ENCODE measurements around the gene SETD7. TPM values are rescaled to one million over a fixed set of nuclear protein-coding genes. Genes with fewer than 3 reads are reported as not detected.

The SETD7 gene
- total RNA-seq, 1 donor from 2014 or later = 39.4 TPM

- ATAC-seq (no peak), DNase-seq (no peak)
- intact Hi-C loops (cut with DNase I) = no loop called here
- no peaks in the 10 kb centered on the region for H3K9me3 ChIP-seq
- no peak for TF ChIP-seq CTCF (IDR thresholded peaks at IDR 0.05)
- H3K4me3 ChIP-seq = peak overlapping the region; percentile 94
- H3K27ac ChIP-seq = peak overlapping the region; percentile 97
- no peaks in the 10 kb centered on the region for H3K27me3 ChIP-seq (ENCODE audit: low read depth)
- no peaks in the 10 kb centered on the region for H3K36me3 ChIP-seq
- peaks cover 55% of the 10 kb centered on the region for H3K4me1 ChIP-seq
Observed at GRCh38 chr4:139455126-139455538, 100.9 kb downstream of the SETD7 start.

DNA sequence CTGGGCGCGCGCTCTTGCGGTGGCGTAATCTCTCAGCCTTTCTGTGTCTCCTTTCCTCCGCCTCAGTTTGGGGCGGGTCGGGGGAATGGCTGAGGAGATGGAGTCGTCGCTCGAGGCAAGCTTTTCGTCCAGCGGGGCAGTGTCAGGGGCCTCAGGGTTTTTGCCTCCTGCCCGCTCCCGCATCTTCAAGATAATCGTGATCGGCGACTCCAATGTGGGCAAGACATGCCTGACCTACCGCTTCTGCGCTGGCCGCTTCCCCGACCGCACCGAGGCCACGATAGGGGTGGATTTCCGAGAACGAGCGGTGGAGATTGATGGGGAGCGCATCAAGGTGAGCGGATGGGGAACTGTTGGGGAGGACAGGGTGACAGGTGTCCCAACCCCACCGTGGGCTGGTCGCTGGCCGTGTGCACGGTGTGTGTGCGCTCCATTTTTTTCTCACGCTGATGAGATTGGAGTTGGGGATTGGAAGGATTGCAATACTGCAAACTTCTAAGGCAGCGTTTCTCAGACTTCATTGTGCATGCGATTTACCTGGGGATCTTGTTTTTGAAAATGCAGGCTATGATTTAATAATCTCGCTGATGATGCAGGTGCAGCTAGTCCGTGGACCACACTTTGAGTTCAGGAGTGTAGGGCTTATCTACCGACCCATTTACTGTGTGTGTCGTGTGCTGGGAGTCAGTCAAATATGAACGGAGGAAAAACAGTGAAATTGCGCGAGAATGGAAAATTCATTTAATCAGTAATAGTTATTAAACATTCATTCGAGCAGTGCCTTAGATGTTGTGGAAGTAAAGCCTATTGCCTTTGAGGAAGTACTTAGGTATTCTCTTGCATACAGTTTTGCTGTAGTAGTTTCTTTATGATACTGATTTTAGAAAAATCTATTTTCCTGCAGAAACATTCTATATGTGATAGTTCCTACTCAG lies 101.6 kb downstream of the SETD7 start, which contains the start of gene RAB33B:
TSS of gene RAB33B (plus strand) at position 11 of the 935 bp plus-strand sequence. CDS start at position 86, 75 bp downstream.
- DNase-seq = no peak
- no peaks in the 10 kb centered on the region for H3K27me3 ChIP-seq (ENCODE audit: low read depth)
- TF ChIP-seq CTCF (IDR thresholded peaks at IDR 0.05) = no peak
- peak within 1 kb of the TSS; percentile 94 for H3K4me3 ChIP-seq
- no peaks in the 10 kb centered on the region for H3K36me3 ChIP-seq
- ATAC-seq = peak; percentile 5
- H3K4me1 ChIP-seq = peaks cover 55% of the 10 kb centered on the region
- H3K27ac ChIP-seq = peak within 1 kb of the TSS; percentile 97
- intact Hi-C loops (cut with DNase I) = no loop called here
- no peaks in the 10 kb centered on the region for H3K9me3 ChIP-seq

GRCh38 chr4:139453371-139454110 lies 102.5 kb downstream of the SETD7 start:
- Histone ChIP-seq H3K27ac (peak overlapping the region; percentile 97), H3K9me3 (no peaks in the 10 kb centered on the region), H3K36me3 (no peaks in the 10 kb centered on the region), H3K4me1 (peaks cover 55% of the 10 kb centered on the region), H3K27me3 (ENCODE audit: low read depth) (no peaks in the 10 kb centered on the region), H3K4me3 (peak overlapping the region; percentile 94)
- intact Hi-C loops (cut with DNase I) = no loop called here
- peak; percentile 98 for ATAC-seq
- TF ChIP-seq CTCF (IDR thresholded peaks at IDR 0.05) = peak; percentile 4
- peak; percentile 99 for DNase-seq

DNA sequence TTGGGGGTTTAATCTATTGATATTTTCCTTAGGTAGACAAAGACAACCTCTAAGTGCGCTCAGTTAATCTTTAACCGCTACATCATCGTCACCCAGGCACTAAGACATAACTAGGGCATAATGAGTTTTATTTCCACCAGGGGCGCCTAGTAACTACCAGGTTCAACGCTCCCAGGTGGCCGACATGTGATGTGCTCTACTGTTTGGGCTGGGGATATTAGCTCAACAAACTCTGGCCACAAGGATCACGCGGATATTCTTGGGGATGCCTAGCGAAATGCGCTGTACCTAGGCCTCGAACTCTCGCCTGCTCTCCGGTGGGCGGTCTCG lies 103.0 kb downstream of the SETD7 start:
- TF ChIP-seq CTCF (IDR thresholded peaks at IDR 0.05) = peak; percentile 28
- ATAC-seq (peak; percentile 44 to 55), DNase-seq (no peak)
- H3K36me3 ChIP-seq = no peaks in the 10 kb centered on the region
- H3K4me3 ChIP-seq = peak overlapping the region; percentile 94
- peak overlapping the region; percentile 97 for H3K27ac ChIP-seq
- H3K27me3 ChIP-seq (ENCODE audit: low read depth) = no peaks in the 10 kb centered on the region
- peaks cover 49% of the 10 kb centered on the region for H3K4me1 ChIP-seq
- no peaks in the 10 kb centered on the region for H3K9me3 ChIP-seq
- intact Hi-C loops (cut with DNase I) = no loop called here

- H3K27me3 ChIP-seq (ENCODE audit: low read depth) = no peaks in the 10 kb centered on the region
- no peak for TF ChIP-seq CTCF (IDR thresholded peaks at IDR 0.05)
- H3K4me3 ChIP-seq = peak overlapping the region; percentile 94
- H3K9me3 ChIP-seq = no peaks in the 10 kb centered on the region
- intact Hi-C loops (cut with DNase I) = no loop called here
- ATAC-seq (no peak), DNase-seq (no peak)
- H3K4me1 ChIP-seq = peaks cover 41% of the 10 kb centered on the region
- H3K36me3 ChIP-seq = no peaks in the 10 kb centered on the region
- no peak overlapping the region for H3K27ac ChIP-seq
Observed at GRCh38 chr4:139451997-139452396, 104.0 kb downstream of the SETD7 start.

All from lower lobe of right lung (tissue), 2 donors.